OCI-LY7 (cell line): ENCODE results near the gene INPP4A. TPM values are rescaled to one million over a fixed set of nuclear protein-coding genes. Genes with fewer than 3 reads are reported as not detected.
"Not testable (repeated sequence)": the region's sequence is repeated elsewhere in the genome, so short reads cannot be mapped to it uniquely, and the experiment has no call there.

Source experiments
- BruUV-seq: library from RNA; stranded (reverse); fragments of 400-500 nt; replicated peaks from 2 replicates; lab custom pipeline; 2021; lab: Mats Ljungman, UMichigan
- CTCF ChIA-PET: fragments of 300-600 bp; sonication (Branson Sonifier 250); formaldehyde crosslinking; loops from one replicate; lab custom pipeline; 2022; ENCODE audit warnings: antibody characterized with exemption; ENCODE audit not compliant: unreplicated experiment; lab: Charles Lee
- POLR2A ChIA-PET: fragments of 300-600 bp; sonication (Branson Sonifier 250); formaldehyde crosslinking; loops from one replicate; lab custom pipeline; 2022; ENCODE audit warnings: antibody characterized with exemption; lab: Charles Lee
- DNase-seq: peaks from one replicate; pipeline ENCODE4 v3.0.0-alpha.2; 2015; ENCODE audit warnings: low spot score
- H2AFZ ChIP-seq: fragments of 200-600 bp; sonication (generic), shearing (Covaris generic); 2 replicates; pipeline ENCODE4 v1.6.1; 2014; ENCODE audit warnings: mild to moderate bottlenecking, antibody characterized with exemption, low read length, moderate library complexity
- H3K27ac ChIP-seq: fragments of 200-600 bp; sonication (generic); 2 replicates; pipeline ENCODE4 v1.5.1; 2014; ENCODE audit warnings: mixed run types, low read depth, mild to moderate bottlenecking, moderate library complexity, low read length, inconsistent platforms; ENCODE audit not compliant: poor library complexity, severe bottlenecking
- H3K36me3 ChIP-seq: fragments of 200-600 bp; sonication (generic); 2 replicates; pipeline ENCODE4 v1.6.1; 2014; ENCODE audit warnings: mild to moderate bottlenecking, antibody characterized with exemption, low read length, moderate library complexity, mixed read lengths; ENCODE audit not compliant: insufficient read depth
- H3K4me1 ChIP-seq: fragments of 200-600 bp; sonication (generic); 2 replicates; pipeline ENCODE4 v1.5.1; 2014; ENCODE audit warnings: mild to moderate bottlenecking, low read length; ENCODE audit not compliant: insufficient read depth, poor library complexity, severe bottlenecking
- H3K4me2 ChIP-seq: fragments of 200-600 bp; sonication (generic); 2 replicates; pipeline ENCODE4 v1.6.1; 2014; ENCODE audit warnings: mild to moderate bottlenecking, low read length
- H3K4me3 ChIP-seq: fragments of 200-600 bp; sonication (generic); 2 replicates; pipeline ENCODE4 v1.5.1; 2014; ENCODE audit warnings: mild to moderate bottlenecking, low read depth, low read length; ENCODE audit not compliant: poor library complexity, severe bottlenecking
- H3K79me2 ChIP-seq: fragments of 200-600 bp; sonication (generic); 2 replicates; pipeline ENCODE4 v1.6.1; 2016; ENCODE audit warnings: low read depth, mild to moderate bottlenecking, low read length, moderate library complexity, mixed read lengths; ENCODE audit not compliant: insufficient read depth
- H3K9me2 ChIP-seq: fragments of 200-600 bp; sonication (generic); 2 replicates; pipeline ENCODE4 v1.6.1; 2016; ENCODE audit warnings: mild to moderate bottlenecking, low read length, mixed read lengths; ENCODE audit not compliant: insufficient read depth
- H3K9me3 ChIP-seq: fragments of 200-600 bp; sonication (generic); 2 replicates; pipeline ENCODE4 v1.6.1; 2014; ENCODE audit warnings: mild to moderate bottlenecking, mixed run types, low read length, mixed read lengths
- H4K20me1 ChIP-seq: fragments of 200-600 bp; sonication (generic); 2 replicates; pipeline ENCODE4 v1.6.1; 2014; ENCODE audit warnings: mild to moderate bottlenecking, antibody characterized with exemption, low read length, moderate library complexity, mixed read lengths; ENCODE audit not compliant: insufficient read depth
- CTCF ChIP-seq: fragments of 200-600 bp; sonication (generic); conservative IDR thresholded peaks from 2 replicates; pipeline ENCODE4 v1.5.1; 2014; ENCODE audit warnings: mild to moderate bottlenecking, antibody characterized with exemption, low read length, moderate library complexity, mixed read lengths
- EZH2phosphoT487 ChIP-seq: fragments of 200-600 bp; sonication (generic); IDR thresholded peaks from 2 replicates; pipeline ENCODE4 v1.6.1; 2018; ENCODE audit warnings: low read depth, borderline replicate concordance, mild to moderate bottlenecking, mixed run types, antibody characterized with exemption, low read length, moderate library complexity, mixed read lengths
- intact Hi-C: fragments of 100-400 bp; cut with micrococcal nuclease; formaldehyde crosslinking; loops from one replicate; pipeline ENCODE4 v1.10.0; 2022; ENCODE audit not compliant: unreplicated experiment
- total RNA-seq, 2 experiments: library from RNA; depleted of rRNA in 1 of 2; stranded (reverse); fragments of >200 nt in 1 of 2; shearing (Covaris generic) in 1 of 2; gene quantifications; 2 replicates each; pipeline ENCODE4 v1.2.3, GENCODE V29; 2014 to 2022

Gene INPP4A
- total RNA-seq, 2 experiments from 2014 or later: 28.5 to 28.6 TPM

DNA sequence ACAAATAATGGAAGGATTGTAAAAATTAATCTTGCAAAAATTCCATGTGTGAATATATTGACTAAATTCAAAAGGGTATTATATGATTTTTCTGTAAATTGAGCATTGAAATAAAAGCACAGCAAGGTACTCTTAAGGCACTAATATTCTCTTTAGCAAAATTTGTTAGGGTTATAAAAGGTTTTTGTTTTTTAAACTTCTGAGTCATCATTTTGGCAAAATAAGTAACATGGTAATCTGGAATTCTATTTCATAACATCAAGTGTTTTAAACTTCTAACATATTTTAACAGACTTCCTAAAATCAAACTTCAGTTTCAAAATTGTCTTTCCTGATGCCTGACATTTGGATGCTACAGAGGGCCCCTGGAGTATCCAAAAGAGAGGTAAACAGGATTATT, 12.5 kb upstream of the INPP4A start:
- no TSS peak for BruUV-seq
- Histone ChIP-seq H3K79me2 (no peaks in the 10 kb centered on the region), H3K9me3 (peaks cover 14% of the 10 kb centered on the region; the same call in 1 of the 2 replicates), H3K9me2 (no peaks in the 10 kb centered on the region), H3K27ac (no peak overlapping the region), H3K4me3 (no peak overlapping the region), H3K4me2 (no peak overlapping the region), H2AFZ (no peak overlapping the region), H3K4me1 (no peaks in the 10 kb centered on the region), H4K20me1 (no peaks in the 10 kb centered on the region), H3K36me3 (no peaks in the 10 kb centered on the region)
- POLR2A ChIA-PET: no interaction called here
- intact Hi-C loops: no loop called here
- no peak for TF ChIP-seq CTCF
- TF ChIP-seq EZH2phosphoT487: no peak
- CTCF ChIA-PET: no interaction called here
- no peak for DNase-seq

DNA sequence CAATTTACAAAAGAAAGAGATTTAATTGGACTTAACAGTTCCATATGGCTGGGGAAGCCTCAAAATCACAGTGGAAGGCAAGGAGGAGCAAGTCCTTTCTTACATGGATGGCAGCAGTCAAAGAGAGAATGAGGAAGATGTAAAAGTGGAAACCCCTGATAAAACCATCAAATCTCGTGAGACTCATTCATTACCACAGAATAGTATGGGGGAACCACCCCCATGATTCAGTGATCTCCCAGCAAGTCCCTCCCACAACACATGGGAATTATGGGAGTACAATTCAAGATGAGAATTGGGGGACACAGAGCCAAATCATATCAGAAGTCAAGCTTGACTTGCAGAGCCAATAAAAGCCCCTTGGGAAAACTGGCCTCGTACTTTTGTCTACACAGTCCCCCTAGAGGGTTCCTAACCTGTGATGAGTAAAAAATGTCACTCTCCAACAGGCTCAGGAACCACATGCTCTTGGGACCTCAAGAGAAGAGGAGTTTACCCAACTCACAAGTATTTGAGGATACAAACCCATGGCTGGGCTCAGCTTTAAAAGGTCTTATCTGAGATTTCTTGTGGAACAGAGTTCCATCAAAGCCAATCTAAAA, 11.2 kb upstream of the INPP4A start:
- POLR2A ChIA-PET: no interaction called here
- BruUV-seq: no TSS peak
- Histone ChIP-seq H3K9me2 (no peaks in the 10 kb centered on the region), H3K79me2 (no peaks in the 10 kb centered on the region), H4K20me1 (no peaks in the 10 kb centered on the region), H3K9me3 (peaks cover 15% of the 10 kb centered on the region), H3K4me2 (no peak overlapping the region), H2AFZ (no peak overlapping the region), H3K36me3 (no peaks in the 10 kb centered on the region), H3K27ac (no peak overlapping the region), H3K4me1 (no peaks in the 10 kb centered on the region), H3K4me3 (no peak overlapping the region)
- TF ChIP-seq EZH2phosphoT487 (no peak), CTCF (no peak)
- DNase-seq: no peak
- intact Hi-C loops: no loop called here
- CTCF ChIA-PET: no interaction called here

GRCh38 chr2:98434492-98434891, 10.2 kb upstream of the INPP4A start:
- H3K4me2 ChIP-seq: no peak overlapping the region
- intact Hi-C loops: no loop called here
- ChIA-PET POLR2A (no interaction called here), CTCF (no interaction called here)
- no peak overlapping the region for H2AFZ ChIP-seq
- H3K4me1 ChIP-seq: peaks cover 4% of the 10 kb centered on the region
- no peaks in the 10 kb centered on the region for H3K79me2 ChIP-seq
- BruUV-seq: no TSS peak
- no peak for DNase-seq
- H4K20me1 ChIP-seq: no peaks in the 10 kb centered on the region
- H3K27ac ChIP-seq: no peak overlapping the region
- TF ChIP-seq EZH2phosphoT487 (no peak), CTCF (no peak)
- peaks cover 21% of the 10 kb centered on the region for H3K9me3 ChIP-seq
- no peak overlapping the region for H3K4me3 ChIP-seq
- H3K36me3 ChIP-seq: no peaks in the 10 kb centered on the region
- no peaks in the 10 kb centered on the region for H3K9me2 ChIP-seq

GRCh38 chr2:98435670-98436069, 9.0 kb upstream of the INPP4A start:
- intact Hi-C loops, H3K79me2 ChIP-seq, H3K27ac ChIP-seq, CTCF ChIA-PET, H4K20me1 ChIP-seq, H3K36me3 ChIP-seq, H3K9me2 ChIP-seq, H3K4me1 ChIP-seq, H3K4me3 ChIP-seq, H2AFZ ChIP-seq, BruUV-seq, DNase-seq, H3K4me2 ChIP-seq: not testable (repeated sequence)
- POLR2A ChIA-PET: interaction anchor here (0.6 kb wide), 1 partner anchor 620 kb away, joined by 4 read pairs; no protein-coding TSS in a partner anchor
- H3K9me3 ChIP-seq: peaks cover 21% of the 10 kb centered on the region
